ENCODE measurements around the gene CHST11. TPM values are rescaled to one million over a fixed set of nuclear protein-coding genes. Genes with fewer than 3 reads are reported as not detected.

CHST11 gene
- total RNA-seq (2021) = 1.1 and 1.5 TPM in 2 replicates
- percentile 31 among the genes with signal in this experiment for Bru-seq, nascent RNA
- BruChase-seq, experiment 1, labeled RNA remaining after a 2-hour chase = percentile 35 among the genes with signal in this experiment
- BruChase-seq, experiment 2, labeled RNA remaining after a 6-hour chase = percentile 41 among the genes with signal in this experiment
- long read RNA-seq, full-length matches to known transcripts = 2 of 2 reads
- long read RNA-seq, partial matches to known transcripts = 0 of 2 reads
- long read RNA-seq, other reads (novel, unspliced or antisense) = 0 of 2 reads

DNA sequence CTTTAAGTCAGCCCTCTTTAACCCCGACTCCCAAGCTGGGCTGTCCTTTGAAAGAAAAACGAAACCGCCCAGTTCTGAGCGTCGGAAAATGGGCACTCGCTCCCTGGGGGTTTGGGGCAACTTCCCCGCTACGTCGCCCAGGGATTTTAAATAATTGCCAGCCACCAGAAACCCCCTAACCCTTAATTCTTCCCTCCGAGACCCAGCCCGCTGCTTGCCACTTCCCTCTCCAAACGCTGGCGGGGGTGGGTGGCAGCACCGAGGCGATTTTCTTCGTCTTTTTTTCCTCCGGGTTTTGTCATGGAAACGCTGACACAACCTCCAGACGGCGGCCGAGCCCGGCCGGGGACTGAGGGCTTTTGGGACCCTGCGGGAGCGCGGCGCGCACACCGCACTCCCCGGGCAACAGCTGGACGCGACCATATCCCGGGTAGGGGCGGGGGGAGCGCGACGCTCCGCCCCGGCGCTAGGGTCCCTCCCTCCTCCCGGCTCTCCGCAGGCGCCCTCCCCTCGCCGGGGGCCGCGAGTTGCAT, at the start of gene CHST11:
CHST11 (plus strand) TSS at position 532 of the 533 bp plus-strand sequence.
- Histone ChIP-seq H3K4me1 (ENCODE audit: insufficient read depth, low read length, poor library complexity, severe bottlenecking) (peaks cover 4% of the 10 kb centered on the region), H3K36me3 (ENCODE audit: insufficient read depth, low read length, poor library complexity, severe bottlenecking) (no peaks in the 10 kb centered on the region), H3K27me3 (replicated peaks; ENCODE audit: insufficient read depth, low read depth, low read length, poor library complexity) (peaks cover 41% of the 10 kb centered on the region), H3K27ac (ENCODE audit: low read depth, low read length, poor library complexity, severe bottlenecking) (no peak within 1 kb of the TSS), H3K9me3 (ENCODE audit: low read depth, low read length, poor library complexity, severe bottlenecking) (no peaks in the 10 kb centered on the region), H3K4me3 (ENCODE audit: low read depth, low read length, poor library complexity, severe bottlenecking) (peak within 1 kb of the TSS; percentile 61)
- BruUV-seq (replicated peaks) = no TSS peak
- ChIA-PET POLR2A (ENCODE audit: low non-redundant PET) (no interaction called here), CTCF (no interaction called here)
- TF ChIP-seq, protein P1, sequence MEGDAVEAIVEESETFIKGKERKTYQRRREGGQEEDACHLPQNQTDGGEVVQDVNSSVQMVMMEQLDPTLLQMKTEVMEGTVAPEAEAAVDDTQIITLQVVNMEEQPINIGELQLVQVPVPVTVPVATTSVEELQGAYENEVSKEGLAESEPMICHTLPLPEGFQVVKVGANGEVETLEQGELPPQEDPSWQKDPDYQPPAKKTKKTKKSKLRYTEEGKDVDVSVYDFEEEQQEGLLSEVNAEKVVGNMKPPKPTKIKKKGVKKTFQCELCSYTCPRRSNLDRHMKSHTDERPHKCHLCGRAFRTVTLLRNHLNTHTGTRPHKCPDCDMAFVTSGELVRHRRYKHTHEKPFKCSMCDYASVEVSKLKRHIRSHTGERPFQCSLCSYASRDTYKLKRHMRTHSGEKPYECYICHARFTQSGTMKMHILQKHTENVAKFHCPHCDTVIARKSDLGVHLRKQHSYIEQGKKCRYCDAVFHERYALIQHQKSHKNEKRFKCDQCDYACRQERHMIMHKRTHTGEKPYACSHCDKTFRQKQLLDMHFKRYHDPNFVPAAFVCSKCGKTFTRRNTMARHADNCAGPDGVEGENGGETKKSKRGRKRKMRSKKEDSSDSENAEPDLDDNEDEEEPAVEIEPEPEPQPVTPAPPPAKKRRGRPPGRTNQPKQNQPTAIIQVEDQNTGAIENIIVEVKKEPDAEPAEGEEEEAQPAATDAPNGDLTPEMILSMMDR (conservative IDR thresholded peaks at IDR 0.05; ENCODE audit: low read depth, low read length) = peak; percentile 28; the same call in 1 of the 2 replicates
- no peak for TF ChIP-seq EZH2 (IDR thresholded peaks at IDR 0.05; ENCODE audit: borderline replicate concordance, low read depth, low read length, poor library complexity, severe bottlenecking)
- intact Hi-C loops (cut with micrococcal nuclease; ENCODE audit: unreplicated experiment) = loop anchor here (10.0 kb wide), 1 partner anchor 408 kb away; no protein-coding TSS in a partner anchor
- peak; percentile 80 for DNase-seq (ENCODE audit: low spot score)

DNA sequence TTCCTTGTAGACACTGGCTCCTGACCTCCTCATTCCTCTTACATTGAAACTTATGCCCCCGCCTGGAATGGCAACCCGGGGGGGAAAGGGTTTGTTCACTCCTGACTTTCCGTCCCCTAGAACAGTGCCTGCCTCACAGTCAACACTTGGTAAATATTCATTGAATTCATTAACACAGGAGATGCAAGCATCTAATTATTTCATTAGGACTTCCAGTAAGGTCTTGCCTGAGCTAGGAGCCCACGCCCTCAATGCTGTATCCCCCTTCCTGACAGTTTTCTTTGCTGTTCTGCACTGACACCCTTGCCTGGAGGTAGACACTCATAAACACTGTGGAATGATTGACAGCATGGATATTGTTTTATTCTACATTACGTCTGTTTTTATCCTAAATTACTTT, 49.3 kb upstream of the CHST11 start:
- no peaks in the 10 kb centered on the region for H3K36me3 ChIP-seq (ENCODE audit: insufficient read depth, low read length, poor library complexity, severe bottlenecking)
- H3K4me1 ChIP-seq (ENCODE audit: insufficient read depth, low read length, poor library complexity, severe bottlenecking) = no peaks in the 10 kb centered on the region
- DNase-seq (ENCODE audit: low spot score) = no peak
- ChIA-PET CTCF (no interaction called here), POLR2A (ENCODE audit: low non-redundant PET) (no interaction called here)
- no peaks in the 10 kb centered on the region for H3K27me3 ChIP-seq (replicated peaks; ENCODE audit: insufficient read depth, low read depth, low read length, poor library complexity)
- H3K27ac ChIP-seq (ENCODE audit: low read depth, low read length, poor library complexity, severe bottlenecking) = no peak overlapping the region
- no peak overlapping the region for H3K4me3 ChIP-seq (ENCODE audit: low read depth, low read length, poor library complexity, severe bottlenecking)
- no peak for TF ChIP-seq EZH2 (IDR thresholded peaks at IDR 0.05; ENCODE audit: borderline replicate concordance, low read depth, low read length, poor library complexity, severe bottlenecking)
- H3K9me3 ChIP-seq (ENCODE audit: low read depth, low read length, poor library complexity, severe bottlenecking) = no peaks in the 10 kb centered on the region
- no TSS peak for BruUV-seq (replicated peaks)
- intact Hi-C loops (cut with micrococcal nuclease; ENCODE audit: unreplicated experiment) = no loop called here

DNA sequence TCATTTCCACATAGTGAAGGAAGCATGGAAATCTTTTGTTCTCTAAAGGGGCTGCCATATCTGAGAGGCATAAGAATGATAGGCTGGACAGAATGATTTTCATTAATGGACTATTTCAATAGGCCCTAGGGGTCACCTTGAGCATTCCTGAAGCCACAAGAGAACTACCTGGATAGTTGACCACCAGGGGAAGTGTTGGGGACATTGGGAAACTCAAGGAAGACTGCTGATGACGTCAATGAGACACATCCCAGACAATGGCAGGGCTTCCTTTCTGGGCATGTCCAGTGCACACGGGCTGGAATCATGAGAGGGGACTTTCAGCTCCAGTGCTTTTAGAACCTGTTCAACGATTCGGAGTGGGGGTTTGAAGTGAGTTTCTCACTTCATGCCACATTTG, 48.8 kb upstream of the CHST11 start:
- DNase-seq (ENCODE audit: low spot score) = no peak
- Histone ChIP-seq H3K27ac (ENCODE audit: low read depth, low read length, poor library complexity, severe bottlenecking) (no peak overlapping the region), H3K36me3 (ENCODE audit: insufficient read depth, low read length, poor library complexity, severe bottlenecking) (no peaks in the 10 kb centered on the region), H3K27me3 (replicated peaks; ENCODE audit: insufficient read depth, low read depth, low read length, poor library complexity) (no peaks in the 10 kb centered on the region), H3K4me3 (ENCODE audit: low read depth, low read length, poor library complexity, severe bottlenecking) (no peak overlapping the region), H3K4me1 (ENCODE audit: insufficient read depth, low read length, poor library complexity, severe bottlenecking) (no peaks in the 10 kb centered on the region), H3K9me3 (ENCODE audit: low read depth, low read length, poor library complexity, severe bottlenecking) (no peaks in the 10 kb centered on the region)
- CTCF ChIA-PET = no interaction called here
- intact Hi-C loops (cut with micrococcal nuclease; ENCODE audit: unreplicated experiment) = no loop called here
- POLR2A ChIA-PET (ENCODE audit: low non-redundant PET) = no interaction called here
- no TSS peak for BruUV-seq (replicated peaks)
- no peak for TF ChIP-seq EZH2 (IDR thresholded peaks at IDR 0.05; ENCODE audit: borderline replicate concordance, low read depth, low read length, poor library complexity, severe bottlenecking)
- TF ChIP-seq, protein P1 (conservative IDR thresholded peaks at IDR 0.05; ENCODE audit: low read depth, low read length) = no peak

All from A673 (cell line).